SK-N-SH treated with all-trans-retinoic acid at 6 μM for 48 hours (cell line): ENCODE measurements around the gene LINS1.

Experiments used
- ATAC-seq: fragments of 200-7000 bp; cut with Tn5 transposase; 3 replicates; pipeline ENCODE4 v1.9.1; 2020; ENCODE audit warnings: mild to moderate bottlenecking, moderate library complexity
- ARNTL ChIP-seq: fragments of 450-650 bp; formaldehyde crosslinking; IDR thresholded peaks from 2 replicates; pipeline ENCODE4 v1.5.0; 2020; ENCODE audit warnings: low read depth, mild to moderate bottlenecking, moderate library complexity, borderline replicate concordance
- BACH2 ChIP-seq: fragments of 250-450 bp; sonication (Bioruptor Pico); IDR thresholded peaks from 2 replicates; pipeline ENCODE4 v1.9.0; 2021; ENCODE audit warnings: mild to moderate bottlenecking, borderline replicate concordance
- CSDC2 ChIP-seq: fragments of 250-450 bp; sonication (Bioruptor Pico); IDR thresholded peaks from 2 replicates; pipeline ENCODE4 v1.5.0; 2020; ENCODE audit warnings: mild to moderate bottlenecking, moderate library complexity
- ESRRG ChIP-seq: fragments of 250-450 bp; sonication (Bioruptor Pico); IDR thresholded peaks from 2 replicates; pipeline ENCODE4 v1.6.1; 2021; ENCODE audit warnings: mild to moderate bottlenecking
- GLIS3 ChIP-seq: fragments of 250-450 bp; sonication (Bioruptor Pico); IDR thresholded peaks from 2 replicates; pipeline ENCODE4 v1.5.0; 2020; ENCODE audit warnings: mild to moderate bottlenecking, moderate library complexity
- ISL1 ChIP-seq: fragments of 250-450 bp; sonication (Bioruptor Pico); IDR thresholded peaks from 2 replicates; pipeline ENCODE4 v2.1.2; 2022; ENCODE audit warnings: mild to moderate bottlenecking, moderate library complexity
- OSR1 ChIP-seq: fragments of 250-450 bp; sonication (Bioruptor Pico); IDR thresholded peaks from 2 replicates; pipeline ENCODE4 v1.8.0; 2022; ENCODE audit warnings: moderate library complexity, mild to moderate bottlenecking, inconsistent platforms
- PPARA ChIP-seq: fragments of 250-450 bp; sonication (Bioruptor Pico); IDR thresholded peaks from 2 replicates; pipeline ENCODE4 v1.5.0; 2020; ENCODE audit warnings: mild to moderate bottlenecking, borderline replicate concordance
- RARB ChIP-seq: fragments of 250-450 bp; sonication (Bioruptor Pico); IDR thresholded peaks from 2 replicates; pipeline ENCODE4 v1.8.0; 2021; ENCODE audit warnings: mild to moderate bottlenecking, moderate library complexity
- SNAI2 ChIP-seq: fragments of 250-450 bp; sonication (Bioruptor Pico); IDR thresholded peaks from 2 replicates; pipeline ENCODE4 v1.5.0; 2020; ENCODE audit warnings: mild to moderate bottlenecking, moderate library complexity
- TCF4 ChIP-seq: fragments of 250-450 bp; sonication (Bioruptor Pico); IDR thresholded peaks from 2 replicates; pipeline ENCODE4 v1.8.0; 2021; ENCODE audit warnings: mild to moderate bottlenecking, moderate library complexity, borderline replicate concordance
- ZC3H10 ChIP-seq: fragments of 250-450 bp; sonication (Bioruptor Pico); IDR thresholded peaks from 2 replicates; pipeline ENCODE4 v1.5.1; 2021; ENCODE audit warnings: mild to moderate bottlenecking, moderate library complexity
- ZFP3 ChIP-seq: fragments of 250-450 bp; sonication (Bioruptor Pico); IDR thresholded peaks from 2 replicates; pipeline ENCODE4 v1.5.0; 2020; ENCODE audit warnings: mild to moderate bottlenecking, moderate library complexity
- ZFP30 ChIP-seq: fragments of 450-650 bp; formaldehyde crosslinking; IDR thresholded peaks from 2 replicates; pipeline ENCODE4 v1.5.0; 2022; ENCODE audit warnings: mild to moderate bottlenecking, moderate library complexity
- ZNF565 ChIP-seq: fragments of 450-650 bp; formaldehyde crosslinking; conservative IDR thresholded peaks from 2 replicates; pipeline ENCODE4 v1.5.0; 2020; ENCODE audit warnings: low read depth, mild to moderate bottlenecking, moderate library complexity
- ZNF70 ChIP-seq: fragments of 450-650 bp; formaldehyde crosslinking; IDR thresholded peaks from 2 replicates; pipeline ENCODE4 v1.5.0; 2020; ENCODE audit warnings: mild to moderate bottlenecking, moderate library complexity
- ZNF8 ChIP-seq: fragments of 450-650 bp; formaldehyde crosslinking; IDR thresholded peaks from 2 replicates; pipeline ENCODE4 v1.5.0; 2020; ENCODE audit warnings: mild to moderate bottlenecking, moderate library complexity
- TF ChIP-seq, protein P1 (sequence below): fragments of 250-450 bp; sonication (Bioruptor Pico); IDR thresholded peaks from 2 replicates; pipeline ENCODE4 v1.8.0; 2021; ENCODE audit warnings: low read depth, mild to moderate bottlenecking, moderate library complexity, borderline replicate concordance
- TF ChIP-seq, protein P2 (sequence below): fragments of 250-450 bp; sonication (Bioruptor Pico); IDR thresholded peaks from 2 replicates; pipeline ENCODE4 v1.5.0; 2020; ENCODE audit warnings: mild to moderate bottlenecking, moderate library complexity
- TF ChIP-seq, protein P3 (sequence below): fragments of 250-450 bp; sonication (Bioruptor Pico); IDR thresholded peaks from 2 replicates; pipeline ENCODE4 v1.8.0; 2020; ENCODE audit warnings: mild to moderate bottlenecking, moderate library complexity, borderline replicate concordance
- TF ChIP-seq, protein P4 (sequence below): fragments of 250-450 bp; sonication (Bioruptor Pico); IDR thresholded peaks from 2 replicates; pipeline ENCODE4 v1.5.1; 2020; ENCODE audit warnings: low read depth, mild to moderate bottlenecking, moderate library complexity
- TF ChIP-seq, protein P5 (sequence below): fragments of 250-450 bp; sonication (Bioruptor Pico); IDR thresholded peaks from 2 replicates; pipeline ENCODE4 v1.5.1; 2021; ENCODE audit warnings: mild to moderate bottlenecking, moderate library complexity

Gene LINS1

DNA sequence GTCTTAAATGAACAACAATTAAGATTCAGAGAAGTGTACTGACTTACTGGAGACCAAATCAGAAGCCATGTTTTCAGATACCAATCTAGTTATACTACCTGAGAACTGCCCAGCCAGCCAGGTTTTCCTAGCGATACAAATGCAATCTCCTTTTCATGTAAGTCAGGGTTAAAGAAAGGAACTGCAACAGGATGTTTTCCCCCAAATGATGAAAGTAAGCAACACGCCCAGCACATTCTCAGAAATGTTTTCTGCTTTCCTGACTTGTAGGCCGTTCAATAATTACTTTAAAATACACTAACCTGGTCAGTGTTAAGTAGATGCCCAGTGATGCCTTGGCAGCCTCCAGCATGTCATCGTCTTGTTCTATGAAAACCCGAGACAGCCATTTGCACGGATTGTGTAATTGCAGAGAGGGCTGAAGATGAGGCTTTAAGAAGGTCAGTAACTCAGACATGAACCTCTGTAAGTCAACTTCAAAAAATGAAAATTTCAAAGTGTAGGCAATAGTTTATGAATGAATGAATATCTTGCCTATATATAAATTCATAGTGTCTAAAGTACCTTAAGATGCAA is 30.3 kb downstream of the LINS1 start:
- no peak for TF ChIP-seq ESRRG (CRISPR knock-in tag)
- TF ChIP-seq CSDC2, result no peak
- TF ChIP-seq SNAI2 (CRISPR knock-in tag), result no peak
- TF ChIP-seq ZNF565 (CRISPR knock-in tag), result no peak
- no peak for TF ChIP-seq ZNF70 (CRISPR knock-in tag)
- TF ChIP-seq, protein P1, sequence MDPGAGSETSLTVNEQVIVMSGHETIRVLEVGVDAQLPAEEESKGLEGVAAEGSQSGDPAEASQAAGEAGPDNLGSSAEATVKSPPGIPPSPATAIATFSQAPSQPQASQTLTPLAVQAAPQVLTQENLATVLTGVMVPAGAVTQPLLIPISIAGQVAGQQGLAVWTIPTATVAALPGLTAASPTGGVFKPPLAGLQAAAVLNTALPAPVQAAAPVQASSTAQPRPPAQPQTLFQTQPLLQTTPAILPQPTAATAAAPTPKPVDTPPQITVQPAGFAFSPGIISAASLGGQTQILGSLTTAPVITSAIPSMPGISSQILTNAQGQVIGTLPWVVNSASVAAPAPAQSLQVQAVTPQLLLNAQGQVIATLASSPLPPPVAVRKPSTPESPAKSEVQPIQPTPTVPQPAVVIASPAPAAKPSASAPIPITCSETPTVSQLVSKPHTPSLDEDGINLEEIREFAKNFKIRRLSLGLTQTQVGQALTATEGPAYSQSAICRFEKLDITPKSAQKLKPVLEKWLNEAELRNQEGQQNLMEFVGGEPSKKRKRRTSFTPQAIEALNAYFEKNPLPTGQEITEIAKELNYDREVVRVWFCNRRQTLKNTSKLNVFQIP (CRISPR knock-in tag), result no peak
- TF ChIP-seq BACH2 (CRISPR knock-in tag), result no peak
- TF ChIP-seq OSR1 (CRISPR knock-in tag), result no peak
- no peak for TF ChIP-seq ISL1 (CRISPR knock-in tag)
- no peak for TF ChIP-seq ZNF8 (CRISPR knock-in tag)
- no peak for TF ChIP-seq GLIS3 (CRISPR knock-in tag)
- TF ChIP-seq, protein P2, sequence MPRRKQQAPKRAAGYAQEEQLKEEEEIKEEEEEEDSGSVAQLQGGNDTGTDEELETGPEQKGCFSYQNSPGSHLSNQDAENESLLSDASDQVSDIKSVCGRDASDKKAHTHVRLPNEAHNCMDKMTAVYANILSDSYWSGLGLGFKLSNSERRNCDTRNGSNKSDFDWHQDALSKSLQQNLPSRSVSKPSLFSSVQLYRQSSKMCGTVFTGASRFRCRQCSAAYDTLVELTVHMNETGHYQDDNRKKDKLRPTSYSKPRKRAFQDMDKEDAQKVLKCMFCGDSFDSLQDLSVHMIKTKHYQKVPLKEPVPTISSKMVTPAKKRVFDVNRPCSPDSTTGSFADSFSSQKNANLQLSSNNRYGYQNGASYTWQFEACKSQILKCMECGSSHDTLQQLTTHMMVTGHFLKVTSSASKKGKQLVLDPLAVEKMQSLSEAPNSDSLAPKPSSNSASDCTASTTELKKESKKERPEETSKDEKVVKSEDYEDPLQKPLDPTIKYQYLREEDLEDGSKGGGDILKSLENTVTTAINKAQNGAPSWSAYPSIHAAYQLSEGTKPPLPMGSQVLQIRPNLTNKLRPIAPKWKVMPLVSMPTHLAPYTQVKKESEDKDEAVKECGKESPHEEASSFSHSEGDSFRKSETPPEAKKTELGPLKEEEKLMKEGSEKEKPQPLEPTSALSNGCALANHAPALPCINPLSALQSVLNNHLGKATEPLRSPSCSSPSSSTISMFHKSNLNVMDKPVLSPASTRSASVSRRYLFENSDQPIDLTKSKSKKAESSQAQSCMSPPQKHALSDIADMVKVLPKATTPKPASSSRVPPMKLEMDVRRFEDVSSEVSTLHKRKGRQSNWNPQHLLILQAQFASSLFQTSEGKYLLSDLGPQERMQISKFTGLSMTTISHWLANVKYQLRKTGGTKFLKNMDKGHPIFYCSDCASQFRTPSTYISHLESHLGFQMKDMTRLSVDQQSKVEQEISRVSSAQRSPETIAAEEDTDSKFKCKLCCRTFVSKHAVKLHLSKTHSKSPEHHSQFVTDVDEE (CRISPR knock-in tag), result no peak
- no peak for TF ChIP-seq ARNTL
- no peak for TF ChIP-seq ZC3H10 (CRISPR knock-in tag)
- no peak for TF ChIP-seq ZFP3 (CRISPR knock-in tag)
- TF ChIP-seq, protein P3, sequence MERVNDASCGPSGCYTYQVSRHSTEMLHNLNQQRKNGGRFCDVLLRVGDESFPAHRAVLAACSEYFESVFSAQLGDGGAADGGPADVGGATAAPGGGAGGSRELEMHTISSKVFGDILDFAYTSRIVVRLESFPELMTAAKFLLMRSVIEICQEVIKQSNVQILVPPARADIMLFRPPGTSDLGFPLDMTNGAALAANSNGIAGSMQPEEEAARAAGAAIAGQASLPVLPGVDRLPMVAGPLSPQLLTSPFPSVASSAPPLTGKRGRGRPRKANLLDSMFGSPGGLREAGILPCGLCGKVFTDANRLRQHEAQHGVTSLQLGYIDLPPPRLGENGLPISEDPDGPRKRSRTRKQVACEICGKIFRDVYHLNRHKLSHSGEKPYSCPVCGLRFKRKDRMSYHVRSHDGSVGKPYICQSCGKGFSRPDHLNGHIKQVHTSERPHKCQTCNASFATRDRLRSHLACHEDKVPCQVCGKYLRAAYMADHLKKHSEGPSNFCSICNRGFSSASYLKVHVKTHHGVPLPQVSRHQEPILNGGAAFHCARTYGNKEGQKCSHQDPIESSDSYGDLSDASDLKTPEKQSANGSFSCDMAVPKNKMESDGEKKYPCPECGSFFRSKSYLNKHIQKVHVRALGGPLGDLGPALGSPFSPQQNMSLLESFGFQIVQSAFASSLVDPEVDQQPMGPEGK (CRISPR knock-in tag), result no peak
- no peak for TF ChIP-seq PPARA (CRISPR knock-in tag)
- TF ChIP-seq RARB (CRISPR knock-in tag), result no peak
- TF ChIP-seq TCF4 (CRISPR knock-in tag), result no peak
- TF ChIP-seq, protein P4, sequence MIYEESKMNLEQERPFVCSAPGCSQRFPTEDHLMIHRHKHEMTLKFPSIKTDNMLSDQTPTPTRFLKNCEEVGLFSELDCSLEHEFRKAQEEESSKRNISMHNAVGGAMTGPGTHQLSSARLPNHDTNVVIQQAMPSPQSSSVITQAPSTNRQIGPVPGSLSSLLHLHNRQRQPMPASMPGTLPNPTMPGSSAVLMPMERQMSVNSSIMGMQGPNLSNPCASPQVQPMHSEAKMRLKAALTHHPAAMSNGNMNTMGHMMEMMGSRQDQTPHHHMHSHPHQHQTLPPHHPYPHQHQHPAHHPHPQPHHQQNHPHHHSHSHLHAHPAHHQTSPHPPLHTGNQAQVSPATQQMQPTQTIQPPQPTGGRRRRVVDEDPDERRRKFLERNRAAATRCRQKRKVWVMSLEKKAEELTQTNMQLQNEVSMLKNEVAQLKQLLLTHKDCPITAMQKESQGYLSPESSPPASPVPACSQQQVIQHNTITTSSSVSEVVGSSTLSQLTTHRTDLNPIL (CRISPR knock-in tag), result no peak
- TF ChIP-seq, all 23 proteins: peak for 0
- no peak for ATAC-seq

DNA sequence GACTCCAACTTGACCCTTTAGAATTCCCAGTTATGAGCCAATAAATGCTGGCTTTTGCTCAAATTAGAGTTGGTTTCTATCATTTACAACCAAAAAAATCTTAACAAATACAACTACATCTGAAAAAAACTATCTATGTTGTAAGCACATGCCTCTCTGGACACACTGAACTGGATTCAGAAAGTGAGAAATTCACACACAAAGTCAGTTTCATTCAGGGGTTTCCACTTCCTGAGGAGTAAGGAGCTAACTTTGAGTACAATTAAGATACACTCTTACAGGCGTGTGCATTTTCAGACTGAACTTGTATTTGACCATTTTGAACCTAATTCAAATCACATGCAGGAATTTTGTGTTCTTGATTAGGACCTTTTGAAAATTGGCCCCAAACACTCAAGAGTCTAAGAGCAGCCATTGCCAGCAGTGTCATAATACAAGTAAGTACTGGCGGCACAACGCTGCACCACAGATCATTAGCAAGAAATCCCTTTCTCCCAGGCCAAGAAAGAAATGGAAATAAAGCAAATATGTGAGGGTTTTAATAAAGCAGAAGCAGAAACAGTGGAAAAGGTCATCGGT is 31.2 kb downstream of the LINS1 start:
- ATAC-seq, result no peak
- TF ChIP-seq ZNF8 (CRISPR knock-in tag) (no peak), SNAI2 (CRISPR knock-in tag) (no peak), GLIS3 (CRISPR knock-in tag) (no peak), RARB (CRISPR knock-in tag) (no peak), ZC3H10 (CRISPR knock-in tag) (no peak), ESRRG (CRISPR knock-in tag) (no peak), ZNF565 (CRISPR knock-in tag) (no peak), CSDC2 (no peak), ZFP30 (CRISPR knock-in tag) (no peak), TCF4 (CRISPR knock-in tag) (no peak)
- TF ChIP-seq, protein P1 (CRISPR knock-in tag), result no peak
- TF ChIP-seq, protein P5, sequence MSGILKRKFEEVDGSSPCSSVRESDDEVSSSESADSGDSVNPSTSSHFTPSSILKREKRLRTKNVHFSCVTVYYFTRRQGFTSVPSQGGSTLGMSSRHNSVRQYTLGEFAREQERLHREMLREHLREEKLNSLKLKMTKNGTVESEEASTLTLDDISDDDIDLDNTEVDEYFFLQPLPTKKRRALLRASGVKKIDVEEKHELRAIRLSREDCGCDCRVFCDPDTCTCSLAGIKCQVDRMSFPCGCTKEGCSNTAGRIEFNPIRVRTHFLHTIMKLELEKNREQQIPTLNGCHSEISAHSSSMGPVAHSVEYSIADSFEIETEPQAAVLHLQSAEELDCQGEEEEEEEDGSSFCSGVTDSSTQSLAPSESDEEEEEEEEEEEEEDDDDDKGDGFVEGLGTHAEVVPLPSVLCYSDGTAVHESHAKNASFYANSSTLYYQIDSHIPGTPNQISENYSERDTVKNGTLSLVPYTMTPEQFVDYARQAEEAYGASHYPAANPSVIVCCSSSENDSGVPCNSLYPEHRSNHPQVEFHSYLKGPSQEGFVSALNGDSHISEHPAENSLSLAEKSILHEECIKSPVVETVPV (CRISPR knock-in tag), result no peak
- TF ChIP-seq, protein P3 (CRISPR knock-in tag), result no peak
- TF ChIP-seq, protein P2 (CRISPR knock-in tag), result no peak
